Spleen (tissue), 7 donors: ENCODE measurements around the gene B9D1.

Source experiments
- CTCF ChIP-seq, 11 experiments: fragments of 200-600 bp in 7 of 11; fragments of 450-650 bp in 4 of 11; sonication (generic) in 4 of 11; IDR thresholded peaks in 8 of 11; conservative IDR thresholded peaks in 3 of 11; 1 replicate in 7 of 11; 2 replicates in 4 of 11; pipeline versions ENCODE4 v1.4.0 to v1.8.0; 2016 to 2021; ENCODE audit warnings: antibody characterized with exemption in 11 of 11, inconsistent platforms in 4 of 11, mild to moderate bottlenecking in 1 of 11
- POLR2A ChIP-seq, 3 donors: fragments of 450-650 bp; IDR thresholded peaks; one replicate each; pipeline ENCODE4 v1.5.1; 2017; ENCODE audit warnings: antibody characterized with exemption in 3 of 3, mild to moderate bottlenecking in 1 of 3
- POLR2AphosphoS5 ChIP-seq, 3 donors: sonication (generic); formaldehyde crosslinking; IDR thresholded peaks; one replicate each; pipeline ENCODE4 v1.5.1; 2017; ENCODE audit warnings: antibody characterized with exemption in 3 of 3
- donor health status: DM: no; HTN: no; CAD: no; lungs with moderate emphysema.
- donor health status: DM: no; HTN: no; CAD: no.
- donor health status: DM: no; HTN: no; CAD: no.

GRCh38 chr17:19304751-19305150 is 57.8 kb downstream of the B9D1 start:
- TF ChIP-seq CTCF (IDR thresholded peaks at IDR 0.05 in 8 of 11, conservative IDR thresholded peaks at IDR 0.05 in 3 of 11) (no peak), POLR2A (IDR thresholded peaks at IDR 0.05) (no peak), POLR2AphosphoS5 (IDR thresholded peaks at IDR 0.05) (no peak)
